ENCODE results near the gene EXOSC6.

- TF ChIP-seq CTCF (IDR thresholded peaks at IDR 0.05; ENCODE audit: poor library complexity, severe bottlenecking) (no peak), POLR2AphosphoS5 (IDR thresholded peaks at IDR 0.05) (no peak), EP300 (conservative IDR thresholded peaks at IDR 0.05; ENCODE audit: poor library complexity, severe bottlenecking) (no peak), TAF1 (IDR thresholded peaks at IDR 0.05; ENCODE audit: low read depth) (no peak), REST (IDR thresholded peaks at IDR 0.05; ENCODE audit: borderline replicate concordance) (no peak), MXI1 (conservative IDR thresholded peaks at IDR 0.05; ENCODE audit: poor library complexity, severe bottlenecking) (no peak)
Observed at GRCh38 chr16:70254965-70255286, 3.2 kb upstream of the EXOSC6 start.
